OCI-LY1 (cell line): ENCODE measurements around the gene PRDM1.

Experiments used
- H2AFZ ChIP-seq: fragments of 200-600 bp; sonication (generic), shearing (Covaris generic); 2 replicates; pipeline ENCODE4 v1.6.0; 2014; ENCODE audit warnings: antibody characterized with exemption, mild to moderate bottlenecking, low read length
- H3F3A ChIP-seq: fragments of 200-600 bp; sonication (generic), shearing (Covaris generic); 2 replicates; pipeline ENCODE4 v1.6.0; 2014; ENCODE audit warnings: mild to moderate bottlenecking, antibody characterized with exemption, low read length, moderate library complexity; ENCODE audit not compliant: insufficient read depth
- H3K27ac ChIP-seq: fragments of 200-600 bp; sonication (generic); 2 replicates; pipeline ENCODE4 v1.5.1; 2014; ENCODE audit warnings: low read length, mixed run types, mild to moderate bottlenecking, low read depth; ENCODE audit not compliant: poor library complexity, severe bottlenecking
- H3K27me3 ChIP-seq: fragments of 200-600 bp; sonication (generic); 2 replicates; pipeline ENCODE4 v1.6.0; 2014; ENCODE audit warnings: antibody characterized with exemption, mild to moderate bottlenecking, low read length, moderate library complexity; ENCODE audit not compliant: insufficient read depth
- H3K36me3 ChIP-seq: fragments of 200-600 bp; sonication (generic); 2 replicates; pipeline ENCODE4 v1.6.1; 2014; ENCODE audit warnings: mild to moderate bottlenecking, antibody characterized with exemption, low read length, moderate library complexity, mixed read lengths; ENCODE audit not compliant: insufficient read depth
- H3K4me1 ChIP-seq: fragments of 200-600 bp; sonication (generic); 2 replicates; pipeline ENCODE4 v1.5.1; 2014; ENCODE audit warnings: mild to moderate bottlenecking, low read length, moderate library complexity; ENCODE audit not compliant: insufficient read depth, severe bottlenecking
- H3K4me2 ChIP-seq: fragments of 200-600 bp; sonication (generic), shearing (Covaris generic); 2 replicates; pipeline ENCODE4 v1.6.1; 2014; ENCODE audit warnings: low read length
- H3K4me3 ChIP-seq: fragments of 200-600 bp; sonication (generic); 2 replicates; pipeline ENCODE4 v1.5.1; 2014; ENCODE audit warnings: low read length, low read depth, mild to moderate bottlenecking, mixed read lengths; ENCODE audit not compliant: poor library complexity, severe bottlenecking
- H3K79me2 ChIP-seq: fragments of 200-600 bp; shearing (Covaris generic); 2 replicates; pipeline ENCODE4 v1.6.1; 2016; ENCODE audit warnings: mixed run types, low read length, mixed read lengths; ENCODE audit not compliant: insufficient read depth
- H3K9ac ChIP-seq: fragments of 200-600 bp; sonication (generic), shearing (Covaris generic); 2 replicates; pipeline ENCODE4 v1.6.1; 2014; ENCODE audit warnings: mild to moderate bottlenecking, low read length, mixed read lengths
- H3K9me2 ChIP-seq: fragments of 200-600 bp; sonication (generic), shearing (Covaris generic); 2 replicates; pipeline ENCODE4 v1.6.1; 2014; ENCODE audit warnings: low read depth, mild to moderate bottlenecking, low read length, mixed read lengths
- H3K9me3 ChIP-seq: fragments of 200-600 bp; shearing (Covaris generic); 2 replicates; pipeline ENCODE4 v1.6.1; 2014; ENCODE audit warnings: low read length, mixed read lengths
- H4K20me1 ChIP-seq: fragments of 200-600 bp; sonication (generic), shearing (Covaris generic); 2 replicates; pipeline ENCODE4 v1.6.0; 2016; ENCODE audit warnings: mild to moderate bottlenecking, low read length; ENCODE audit not compliant: insufficient read depth
- EZH2 ChIP-seq: fragments of 200-600 bp; sonication (generic), shearing (Covaris generic); IDR thresholded peaks from 2 replicates; pipeline ENCODE4 v1.8.0; 2017; ENCODE audit warnings: borderline replicate concordance, mixed run types, mild to moderate bottlenecking, antibody characterized with exemption, low read length, moderate library complexity, mixed read lengths
- TF ChIP-seq, protein P1 (sequence below): fragments of 200-600 bp; sonication (generic), shearing (Covaris generic); IDR thresholded peaks from 2 replicates; pipeline ENCODE4 v1.5.1; 2017; ENCODE audit warnings: mild to moderate bottlenecking, antibody characterized with exemption, low read length, moderate library complexity, mixed read lengths

The PRDM1 gene

DNA sequence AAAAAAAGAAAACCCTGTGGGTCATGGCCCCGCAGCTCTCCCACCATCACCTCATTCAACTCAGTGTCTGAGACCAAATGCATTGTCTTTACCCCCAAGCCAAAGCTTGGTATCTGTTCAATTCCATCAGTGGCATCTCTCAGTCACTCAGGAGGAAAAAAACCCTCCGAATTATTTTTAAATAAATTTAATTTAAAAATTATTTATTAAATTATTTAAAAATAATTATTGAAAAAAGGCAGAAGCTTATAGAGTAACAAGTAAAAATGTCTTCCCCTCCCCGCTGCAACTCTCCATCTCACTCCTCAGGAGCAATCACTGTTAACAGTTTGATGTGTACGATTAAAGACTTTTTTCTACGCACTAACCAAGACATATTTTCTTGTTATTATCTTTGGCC lies 50.7 kb downstream of the PRDM1 start:
- H3K36me3 ChIP-seq: no peaks in the 10 kb centered on the region
- no peaks in the 10 kb centered on the region for H3F3A ChIP-seq
- H3K4me3 ChIP-seq: no peak overlapping the region
- H3K9me3 ChIP-seq: no peaks in the 10 kb centered on the region
- peaks cover 8% of the 10 kb centered on the region; the same call in 1 of the 2 replicates for H3K27me3 ChIP-seq
- H3K4me2 ChIP-seq: no peak overlapping the region
- no peak overlapping the region for H3K27ac ChIP-seq
- no peak for TF ChIP-seq EZH2
- TF ChIP-seq, protein P1, sequence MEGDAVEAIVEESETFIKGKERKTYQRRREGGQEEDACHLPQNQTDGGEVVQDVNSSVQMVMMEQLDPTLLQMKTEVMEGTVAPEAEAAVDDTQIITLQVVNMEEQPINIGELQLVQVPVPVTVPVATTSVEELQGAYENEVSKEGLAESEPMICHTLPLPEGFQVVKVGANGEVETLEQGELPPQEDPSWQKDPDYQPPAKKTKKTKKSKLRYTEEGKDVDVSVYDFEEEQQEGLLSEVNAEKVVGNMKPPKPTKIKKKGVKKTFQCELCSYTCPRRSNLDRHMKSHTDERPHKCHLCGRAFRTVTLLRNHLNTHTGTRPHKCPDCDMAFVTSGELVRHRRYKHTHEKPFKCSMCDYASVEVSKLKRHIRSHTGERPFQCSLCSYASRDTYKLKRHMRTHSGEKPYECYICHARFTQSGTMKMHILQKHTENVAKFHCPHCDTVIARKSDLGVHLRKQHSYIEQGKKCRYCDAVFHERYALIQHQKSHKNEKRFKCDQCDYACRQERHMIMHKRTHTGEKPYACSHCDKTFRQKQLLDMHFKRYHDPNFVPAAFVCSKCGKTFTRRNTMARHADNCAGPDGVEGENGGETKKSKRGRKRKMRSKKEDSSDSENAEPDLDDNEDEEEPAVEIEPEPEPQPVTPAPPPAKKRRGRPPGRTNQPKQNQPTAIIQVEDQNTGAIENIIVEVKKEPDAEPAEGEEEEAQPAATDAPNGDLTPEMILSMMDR: no peak
- H2AFZ ChIP-seq: no peak overlapping the region
- no peaks in the 10 kb centered on the region for H3K79me2 ChIP-seq
- H3K9me2 ChIP-seq: no peaks in the 10 kb centered on the region
- H3K4me1 ChIP-seq: no peaks in the 10 kb centered on the region
- H4K20me1 ChIP-seq: no peaks in the 10 kb centered on the region
- no peak overlapping the region for H3K9ac ChIP-seq

DNA sequence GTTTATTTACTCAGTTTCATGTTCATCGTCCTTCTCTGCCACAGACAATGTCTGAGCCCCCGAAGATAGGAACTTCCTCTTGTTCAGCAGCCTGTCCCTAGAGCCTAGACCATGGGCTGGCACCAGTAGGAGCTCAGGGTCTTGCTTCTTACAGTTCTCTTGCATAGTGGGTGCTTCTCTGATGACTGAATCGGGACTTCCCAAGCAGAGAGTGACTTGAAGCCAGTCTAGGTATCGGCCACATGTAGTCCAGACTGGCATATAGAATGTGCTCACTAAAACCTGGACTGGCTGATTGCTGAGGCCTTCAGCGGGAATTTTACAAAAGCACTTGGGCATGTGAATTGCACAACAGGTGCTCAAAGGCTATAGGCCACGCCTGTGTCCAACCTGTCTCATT lies 52.0 kb downstream of the PRDM1 start:
- Histone ChIP-seq H3K4me3 (no peak overlapping the region), H3K4me2 (no peak overlapping the region), H3K9ac (no peak overlapping the region), H2AFZ (no peak overlapping the region), H4K20me1 (no peaks in the 10 kb centered on the region), H3K9me3 (no peaks in the 10 kb centered on the region), H3K27me3 (peaks cover under 1% of the 10 kb centered on the region; the same call in 1 of the 2 replicates), H3K4me1 (no peaks in the 10 kb centered on the region), H3K9me2 (no peaks in the 10 kb centered on the region), H3K27ac (no peak overlapping the region), H3F3A (no peaks in the 10 kb centered on the region), H3K79me2 (no peaks in the 10 kb centered on the region), H3K36me3 (no peaks in the 10 kb centered on the region)
- TF ChIP-seq, protein P1: no peak
- no peak for TF ChIP-seq EZH2

DNA sequence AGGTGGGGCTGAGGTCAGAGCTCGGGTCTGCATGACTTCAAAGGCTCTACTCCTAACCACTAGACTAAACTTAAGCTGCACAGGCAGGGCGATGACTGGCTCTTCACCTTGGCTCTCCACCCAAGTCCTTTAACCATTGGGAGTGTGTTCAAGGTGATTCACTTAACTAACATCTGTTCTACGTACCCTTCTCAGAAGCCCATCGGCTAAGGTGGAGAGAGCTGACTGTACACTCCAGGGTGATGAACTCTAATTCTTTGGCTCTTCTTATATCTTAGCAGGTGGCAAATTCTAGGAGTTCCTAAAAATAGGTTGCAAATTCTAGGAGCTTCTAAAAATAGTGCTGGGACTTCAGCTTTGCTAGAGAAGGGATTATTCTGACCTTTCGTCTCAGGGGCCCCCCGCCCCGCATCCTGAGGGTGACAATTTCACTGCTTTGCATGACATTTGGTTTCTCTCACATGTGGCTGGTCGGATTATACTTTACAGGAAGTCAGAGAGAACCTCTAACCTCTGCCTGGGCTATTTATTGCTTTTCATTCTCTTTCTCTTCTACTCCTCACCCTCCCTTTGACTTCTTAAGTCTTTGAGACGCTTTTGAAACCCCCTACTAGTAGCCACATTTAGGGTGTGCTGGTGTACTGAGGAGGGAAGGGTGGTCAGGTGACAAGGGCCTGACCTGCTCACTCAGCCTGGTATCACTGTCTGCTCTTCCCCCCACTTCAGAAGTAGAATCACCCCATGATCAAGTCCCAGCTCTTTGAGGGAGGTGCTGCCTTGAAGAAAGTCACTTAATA lies 55.5 kb downstream of the PRDM1 start:
- Histone ChIP-seq H3K4me3 (no peak overlapping the region), H3F3A (no peaks in the 10 kb centered on the region), H3K9ac (no peak overlapping the region), H3K79me2 (no peaks in the 10 kb centered on the region), H3K27ac (no peak overlapping the region), H3K36me3 (no peaks in the 10 kb centered on the region), H2AFZ (no peak overlapping the region), H4K20me1 (no peaks in the 10 kb centered on the region), H3K4me1 (no peaks in the 10 kb centered on the region), H3K4me2 (no peak overlapping the region), H3K9me2 (no peaks in the 10 kb centered on the region), H3K27me3 (no peaks in the 10 kb centered on the region; the same call in 1 of the 2 replicates), H3K9me3 (no peaks in the 10 kb centered on the region)
- TF ChIP-seq, protein P1: no peak
- no peak for TF ChIP-seq EZH2
